Testis (tissue), 2 donors: ENCODE data around the gene E2F1.

Experiments used
- CTCF ChIP-seq, 3 experiments: fragments of 450-650 bp in 2 of 3; fragments of 200-600 bp in 1 of 3; sonication (generic) in 1 of 3; IDR thresholded peaks; one replicate each; pipeline ENCODE4 v1.5.1; 2016 to 2019; ENCODE audit warnings: antibody characterized with exemption in 3 of 3, mild to moderate bottlenecking in 2 of 3, moderate library complexity in 1 of 3
- POLR2A ChIP-seq: fragments of 450-650 bp; IDR thresholded peaks from one replicate; pipeline ENCODE4 v1.6.1; 2017; ENCODE audit warnings: antibody characterized with exemption, mild to moderate bottlenecking, moderate library complexity

DNA sequence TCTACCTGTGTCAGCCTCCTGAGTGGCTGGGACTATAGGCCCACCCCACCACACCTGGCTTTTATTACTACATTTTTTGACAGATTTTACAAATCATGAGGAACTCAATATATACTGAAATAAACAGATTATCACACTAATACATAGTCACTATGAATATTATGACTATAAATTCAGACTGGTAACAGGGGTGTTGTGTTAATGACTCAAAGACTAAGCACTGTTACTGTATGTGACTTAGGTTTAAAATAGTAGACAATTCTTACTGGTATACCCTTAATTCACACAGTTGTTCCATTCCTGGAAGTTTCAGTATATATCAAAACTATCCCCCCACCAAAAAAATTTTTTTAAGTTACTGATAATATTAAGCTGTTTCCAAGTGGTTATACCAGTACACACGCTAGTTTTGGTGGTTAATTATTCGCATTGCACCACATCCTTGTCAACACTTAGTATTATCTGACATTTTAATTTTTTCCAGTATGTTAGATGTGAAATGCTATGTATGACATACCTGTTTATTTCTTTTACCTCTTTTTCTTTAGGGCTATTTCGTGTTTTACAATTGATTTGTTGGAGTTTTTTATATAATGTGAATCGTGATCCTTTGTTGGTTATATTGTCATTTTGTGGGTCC is 58.5 kb downstream of the E2F1 start:
- no peak for TF ChIP-seq CTCF (IDR thresholded peaks at IDR 0.05)
- TF ChIP-seq POLR2A = no peak
